Uterus (tissue), 2 donors: ENCODE results near the gene DOCK1.

Experiments
- CTCF ChIP-seq, 4 experiments: fragments of 200-600 bp in 2 of 4; fragments of 450-650 bp in 2 of 4; sonication (generic) in 2 of 4; IDR thresholded peaks; one replicate each; pipeline ENCODE4 v1.5.1; 2016 to 2019; ENCODE audit warnings: antibody characterized with exemption in 4 of 4, mild to moderate bottlenecking in 2 of 4, moderate library complexity in 1 of 4
- POLR2A ChIP-seq, 2 donors: fragments of 450-650 bp; IDR thresholded peaks; one replicate each; pipeline ENCODE4 v1.6.1; 2016; ENCODE audit warnings: antibody characterized with exemption in 2 of 2, mild to moderate bottlenecking in 1 of 2, moderate library complexity in 1 of 2

GRCh38 chr10:126921974-126922525 lies 16.8 kb downstream of the DOCK1 start:
- TF ChIP-seq CTCF (IDR thresholded peaks at IDR 0.05) (no peak), POLR2A (IDR thresholded peaks at IDR 0.05) (no peak)
